Measurements from ENCODE around the gene ACOXL.

- TF ChIP-seq POLR2A (IDR thresholded peaks at IDR 0.05; ENCODE audit: low read length) = no peak
- no peak for TF ChIP-seq GATA1 (IDR thresholded peaks at IDR 0.05; ENCODE audit: low read depth, low read length)
These were observed 62.6 kb downstream of the ACOXL start for GRCh38 chr2:110794951-110795350.

Measured in erythroblast (primary cell).